NCI-H1694 (cell line): ENCODE results near the gene SPOP.

Experiments
- DNase-seq: peaks from one replicate; lab custom pipeline; 2025; lab: John Stamatoyannopoulos, UW

The SPOP gene

GRCh38 chr17:49549691-49550678, 127.9 kb downstream of the SPOP start:
- DNase-seq = no peak

- no peak for DNase-seq
Observed at GRCh38 chr17:49549311-49549605, 128.6 kb downstream of the SPOP start.
